K562 (cell line): ENCODE results near the gene KCNH2. TPM values are rescaled to one million over a fixed set of nuclear protein-coding genes. Genes with fewer than 3 reads are reported as not detected.

Experiments used
- CBFA2T3 ChIP-seq: fragments of 450-650 bp; IDR thresholded peaks from 2 replicates; pipeline ENCODE4 v1.6.1; 2017
- CGGBP1 ChIP-seq: fragments of 250-450 bp; sonication (Bioruptor Pico); IDR thresholded peaks from 2 replicates; pipeline ENCODE4 v1.9.0; 2021; ENCODE audit warnings: mild to moderate bottlenecking
- DACH1 ChIP-seq: fragments of 450-650 bp; IDR thresholded peaks from 2 replicates; pipeline ENCODE4 v1.6.1; 2018; ENCODE audit not compliant: partially characterized antibody
- E2F8 ChIP-seq: fragments of 450-650 bp; IDR thresholded peaks from 2 replicates; pipeline ENCODE4 v1.7.1; 2018; ENCODE audit warnings: mild to moderate bottlenecking, low read depth; ENCODE audit not compliant: partially characterized antibody
- ILF3 ChIP-seq: fragments of 450-650 bp; IDR thresholded peaks from 2 replicates; pipeline ENCODE4 v1.6.1; 2018; ENCODE audit warnings: antibody characterized with exemption, mild to moderate bottlenecking, moderate library complexity, borderline replicate concordance
- MAFF ChIP-seq: IDR thresholded peaks from 2 replicates; pipeline ENCODE4 v1.6.1; 2012; ENCODE audit warnings: low read length, improper control_type of control experiment
- MAZ ChIP-seq, 2 experiments: fragments of 450-650 bp in 1 of 2; sonication (generic) in 1 of 2; formaldehyde crosslinking; IDR thresholded peaks in 1 of 2; conservative IDR thresholded peaks in 1 of 2; 2 replicates each; pipeline versions ENCODE4 v1.4.0 to v1.5.0; 2020; ENCODE audit warnings: mild to moderate bottlenecking in 1 of 2, missing genetic modification reagents in 1 of 2
- MNT ChIP-seq, 2 experiments: fragments of 450-650 bp; conservative IDR thresholded peaks; 2 replicates each; pipeline ENCODE4 v1.6.1; 2017; ENCODE audit warnings: mild to moderate bottlenecking in 2 of 2, moderate library complexity in 2 of 2
- MYBL2 ChIP-seq, 2 experiments: fragments of 450-650 bp in 1 of 2; sonication (generic) in 1 of 2; formaldehyde crosslinking in 1 of 2; IDR thresholded peaks; 2 replicates each; pipeline versions ENCODE4 v1.6.1 to v1.8.1; 2017 to 2022; ENCODE audit warnings: borderline replicate concordance in 1 of 2, inconsistent platforms in 1 of 2, low read depth in 1 of 2, mild to moderate bottlenecking in 1 of 2, missing genetic modification reagents in 1 of 2, moderate library complexity in 1 of 2
- NKRF ChIP-seq: fragments of 450-650 bp; IDR thresholded peaks from 2 replicates; pipeline ENCODE4 v1.6.1; 2016; ENCODE audit warnings: borderline replicate concordance
- POLR2A ChIP-seq: fragments of 450-650 bp; conservative IDR thresholded peaks from 2 replicates; pipeline ENCODE4 v1.6.1; 2016
- POLR2AphosphoS5 ChIP-seq: IDR thresholded peaks from 2 replicates; pipeline ENCODE4 v1.6.1; 2011; ENCODE audit warnings: mild to moderate bottlenecking, low read depth, low read length, moderate library complexity; ENCODE audit not compliant: control insufficient read depth, insufficient read depth
- ZBTB12 ChIP-seq: fragments of 250-450 bp; sonication (Bioruptor Pico); IDR thresholded peaks from 2 replicates; pipeline ENCODE4 v1.4.0; 2020
- ZNF274 ChIP-seq: IDR thresholded peaks from 2 replicates; pipeline ENCODE4 v1.6.1; 2011; ENCODE audit warnings: low read depth, mild to moderate bottlenecking, low read length, moderate library complexity, borderline replicate concordance
- ZNF778 ChIP-seq: fragments of 450-650 bp; formaldehyde crosslinking; IDR thresholded peaks from 2 replicates; pipeline ENCODE4 v1.4.0; 2020; ENCODE audit warnings: mild to moderate bottlenecking, moderate library complexity
- polyA plus RNA-seq, 8 experiments: library from polyadenylated mRNA; depleted of rRNA in 4 of 8; stranded (reverse) in 5 of 8; unstranded in 3 of 8; fragments of >200 nt; fragmentation: Nextera tagmentation in 2 of 8; fragmentation: Illumina TruSeq in 1 of 8; extraction: Ambion mirVana in 2 of 8; extraction: Trizol in 1 of 8; gene quantifications; 2 replicates each; pipeline versions ENCODE4 v1.2.1 to v1.2.3, GENCODE V29; 2011 to 2014; ENCODE audit warnings: inconsistent platforms in 1 of 8, missing spikeins in 1 of 8
- total RNA-seq, 7 experiments: library from RNA; depleted of rRNA in 6 of 7; stranded (reverse); fragments of >200 nt in 6 of 7; fragmentation: Illumina TruSeq in 2 of 7; extraction: Trizol in 2 of 7; gene quantifications; 2 replicates each; pipeline versions ENCODE4 v1.2.1 to v1.2.3, GENCODE V29; 2011 to 2021; ENCODE audit warnings: low replicate concordance in 1 of 7

The KCNH2 gene
- total and polyA plus RNA-seq, 9 of the 15 experiments (the other 6 are each of a cell fraction or from before 2014, with no cell fraction given) = 18.1 to 368 (median 218) TPM

DNA sequence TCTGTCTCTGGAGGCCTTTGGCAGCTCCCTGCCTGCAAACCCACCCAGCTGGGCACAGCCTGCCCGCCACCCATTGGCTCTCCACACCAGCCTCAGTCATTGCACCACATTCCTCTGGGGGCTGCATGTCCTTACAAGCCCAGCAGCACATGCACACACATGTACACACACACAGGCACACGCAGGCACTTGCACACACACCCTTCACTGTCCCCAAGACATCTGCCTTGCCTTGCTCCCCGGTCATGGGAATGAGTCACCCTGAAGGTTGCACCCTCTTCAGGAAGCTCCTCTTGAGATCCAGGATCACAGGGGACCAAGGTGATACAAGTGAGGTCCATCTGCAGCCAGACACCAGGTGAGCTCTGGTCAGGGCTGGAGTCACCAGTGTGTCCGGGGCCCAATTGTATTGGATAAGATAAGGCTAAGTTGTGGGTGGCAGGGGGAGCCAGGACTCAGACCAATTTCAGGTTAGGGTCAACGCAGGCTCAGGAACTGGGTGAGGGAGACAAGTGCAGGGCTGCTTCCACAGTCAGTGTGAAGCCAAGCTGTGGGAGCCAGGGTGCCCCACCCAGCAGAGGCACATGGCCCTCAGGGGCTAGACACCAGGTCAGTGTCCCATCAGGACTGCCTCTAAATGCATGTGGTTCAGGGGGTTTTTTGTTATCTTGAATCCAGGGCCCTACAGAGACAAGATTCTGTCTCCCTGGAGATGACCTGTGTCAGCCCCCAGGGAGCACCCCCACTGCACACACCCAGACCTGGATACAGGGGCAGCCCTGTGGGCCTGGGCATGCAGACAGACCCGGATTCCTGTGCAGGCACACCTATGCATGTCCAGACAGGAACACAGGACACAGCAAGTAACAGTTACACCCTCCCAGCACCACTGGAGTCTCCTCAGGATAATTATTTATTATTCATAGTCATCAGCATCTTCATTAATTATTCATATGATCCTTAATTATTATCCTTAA, 33.8 kb downstream of the KCNH2 start (continued):
- 0 out of 4 replicates have a peak, but pooled peaks of 1 of the 2 experiments have one; percentile 4 for TF ChIP-seq MNT (conservative IDR thresholded peaks at IDR 0.05)
- no peak for TF ChIP-seq MYBL2 (IDR thresholded peaks at IDR 0.05; ENCODE audit: low read depth)
- no peak for TF ChIP-seq MYBL2 (CRISPR knock-in tag; IDR thresholded peaks at IDR 0.05; ENCODE audit: borderline replicate concordance)
- TF ChIP-seq CGGBP1 (CRISPR knock-in tag) = peak; percentile 10; the same call in 1 of the 2 replicates
- TF ChIP-seq ZBTB12 = no peak
- TF ChIP-seq ILF3 = peak; percentile 24; the same call in 1 of the 2 replicates
- peak; percentile 18 for TF ChIP-seq DACH1
- peak; percentile 6; the same call in 1 of the 2 replicates for TF ChIP-seq CBFA2T3
- no peak for TF ChIP-seq ZNF274
- TF ChIP-seq MAFF = no peak
- peak; percentile 72 for TF ChIP-seq POLR2A
- peak; percentile 54 for TF ChIP-seq E2F8
- TF ChIP-seq ZNF778 (CRISPR knock-in tag) = no peak
- TF ChIP-seq POLR2AphosphoS5 = peak; percentile 12; the same call in 1 of the 2 replicates
- TF ChIP-seq NKRF = 0 out of 2 replicates have a peak, but pooled peaks have one; percentile 15
- TF ChIP-seq MAZ (CRISPR knock-in tag; conservative IDR thresholded peaks at IDR 0.05 in 1 of 2, IDR thresholded peaks at IDR 0.05 in 1 of 2) = 0 out of 4 replicates have a peak, but pooled peaks have one; percentile 22 to 28
